DND-41 (cell line): ENCODE data around the gene INPP5E.

ENCODE experiments used
- ATAC-seq: fragments of 200-7000 bp; cut with Tn5 transposase; 3 replicates; pipeline ENCODE4 v1.9.1; 2021; ENCODE audit warnings: low read depth; ENCODE audit not compliant: insufficient read depth
- DNase-seq: peaks from one replicate; pipeline ENCODE4 v3.0.0-alpha.2; 2020
- H2AFZ ChIP-seq: 2 replicates; pipeline ENCODE4 v1.6.0; 2012; ENCODE audit warnings: low read depth, low read length
- H3K27ac ChIP-seq: 2 replicates; pipeline ENCODE4 v1.5.1; 2012; ENCODE audit warnings: low read length, inconsistent platforms
- H3K27me3 ChIP-seq: fragments of 200-600 bp; sonication (generic); 2 replicates; pipeline ENCODE4 v1.6.0; 2012; ENCODE audit warnings: low read length, mild to moderate bottlenecking, inconsistent platforms; ENCODE audit not compliant: insufficient read depth, poor library complexity
- H3K36me3 ChIP-seq: 2 replicates; pipeline ENCODE4 v1.5.1; 2012; ENCODE audit warnings: low read length, inconsistent platforms; ENCODE audit not compliant: insufficient read depth
- H3K4me1 ChIP-seq: 2 replicates; pipeline ENCODE4 v1.5.1; 2012; ENCODE audit warnings: mild to moderate bottlenecking, low read length; ENCODE audit not compliant: insufficient read depth
- H3K4me2 ChIP-seq: 2 replicates; pipeline ENCODE4 v1.6.0; 2012; ENCODE audit warnings: mild to moderate bottlenecking, moderate library complexity, low read length, inconsistent platforms; ENCODE audit not compliant: insufficient read depth
- H3K4me3 ChIP-seq, 2 experiments: fragments of 200-600 bp in 1 of 2; shearing (Covaris generic) in 1 of 2; 2 replicates each; pipeline ENCODE4 v1.5.1; 2012 to 2016; ENCODE audit warnings: inconsistent platforms in 2 of 2, low read length in 2 of 2, mild to moderate bottlenecking in 2 of 2, low read depth in 1 of 2, moderate library complexity in 1 of 2
- H3K79me2 ChIP-seq: 2 replicates; pipeline ENCODE4 v1.6.0; 2012; ENCODE audit warnings: low read length, inconsistent platforms; ENCODE audit not compliant: insufficient read depth
- H3K9ac ChIP-seq: 2 replicates; pipeline ENCODE4 v1.6.0; 2012; ENCODE audit warnings: low read depth, mild to moderate bottlenecking, inconsistent platforms, low read length, moderate library complexity
- H3K9me3 ChIP-seq: 2 replicates; pipeline ENCODE4 v1.5.1; 2012; ENCODE audit warnings: low read length, moderate library complexity, mild to moderate bottlenecking, inconsistent platforms; ENCODE audit not compliant: insufficient read depth, severe bottlenecking
- H4K20me1 ChIP-seq: 2 replicates; pipeline ENCODE4 v1.6.0; 2012; ENCODE audit warnings: low read length; ENCODE audit not compliant: insufficient read depth
- CTCF ChIP-seq: IDR thresholded peaks from 2 replicates; pipeline ENCODE4 v1.5.1; 2012; ENCODE audit warnings: borderline replicate concordance, low read length, moderate library complexity, mild to moderate bottlenecking; ENCODE audit not compliant: poor library complexity, severe bottlenecking; ENCODE audit errors: extremely low read depth
- EZH2 ChIP-seq: IDR thresholded peaks from 3 replicates; pipeline ENCODE4 v1.6.1; 2012; ENCODE audit warnings: borderline replicate concordance, low read depth, mild to moderate bottlenecking, moderate library complexity, low read length, inconsistent platforms; ENCODE audit not compliant: severe bottlenecking

The INPP5E gene

GRCh38 chr9:136474974-136475865 is 35.6 kb upstream of the INPP5E start:
- H2AFZ ChIP-seq = no peak overlapping the region
- peaks cover 89% of the 10 kb centered on the region for H4K20me1 ChIP-seq
- H3K27me3 ChIP-seq = no peaks in the 10 kb centered on the region
- ATAC-seq (no peak), DNase-seq (no peak)
- H3K4me2 ChIP-seq = no peak overlapping the region
- TF ChIP-seq CTCF = no peak
- TF ChIP-seq EZH2 = no peak
- no peak overlapping the region for H3K9ac ChIP-seq
- peaks cover 100% of the 10 kb centered on the region for H3K79me2 ChIP-seq
- no peak overlapping the region for H3K4me3 ChIP-seq
- peaks cover 3% of the 10 kb centered on the region; the same call in 1 of the 2 replicates for H3K4me1 ChIP-seq
- H3K9me3 ChIP-seq = no peaks in the 10 kb centered on the region
- H3K27ac ChIP-seq = no peak overlapping the region
- peaks cover 90% of the 10 kb centered on the region for H3K36me3 ChIP-seq

GRCh38 chr9:136474021-136474640 is 34.5 kb upstream of the INPP5E start:
- Histone ChIP-seq H4K20me1 (peaks cover 87% of the 10 kb centered on the region), H3K79me2 (peaks cover 100% of the 10 kb centered on the region), H3K27me3 (no peaks in the 10 kb centered on the region), H3K4me1 (no peaks in the 10 kb centered on the region), H3K27ac (no peak overlapping the region), H3K4me2 (no peak overlapping the region), H3K9ac (no peak overlapping the region), H2AFZ (no peak overlapping the region), H3K36me3 (peaks cover 93% of the 10 kb centered on the region), H3K4me3 (no peak overlapping the region), H3K9me3 (no peaks in the 10 kb centered on the region)
- TF ChIP-seq CTCF (no peak), EZH2 (no peak)
- no peak for ATAC-seq
- DNase-seq = no peak

- Histone ChIP-seq H2AFZ (no peak overlapping the region), H3K27me3 (no peaks in the 10 kb centered on the region), H3K79me2 (peaks cover 94% of the 10 kb centered on the region), H3K27ac (no peak overlapping the region), H3K9me3 (no peaks in the 10 kb centered on the region), H3K9ac (no peak overlapping the region), H3K4me3 (no peak overlapping the region), H3K36me3 (peaks cover 98% of the 10 kb centered on the region), H4K20me1 (peaks cover 87% of the 10 kb centered on the region), H3K4me2 (no peak overlapping the region), H3K4me1 (no peaks in the 10 kb centered on the region)
- no peak for DNase-seq
- no peak for ATAC-seq
- no peak for TF ChIP-seq CTCF
- TF ChIP-seq EZH2 = no peak
Measured at GRCh38 chr9:136473354-136473721, 33.7 kb upstream of the INPP5E start.
